Prostate gland (tissue), 2 donors: ENCODE measurements around the gene THRB. TPM values are rescaled to one million over a fixed set of nuclear protein-coding genes. Genes with fewer than 3 reads are reported as not detected.

Experiments used
- DNase-seq: peaks from one replicate; pipeline ENCODE4 v3.0.0-alpha.2; 2019; ENCODE audit warnings: low spot score
- H3K27ac ChIP-seq, 2 donors: fragments of 200-600 bp; sonication (generic); 2 replicates each; pipeline ENCODE4 v1.5.1; 2017 to 2019
- H3K27me3 ChIP-seq: fragments of 200-600 bp; sonication (generic); replicated peaks from 2 replicates; pipeline ENCODE4 v1.5.1; 2019; ENCODE audit not compliant: insufficient read depth
- H3K36me3 ChIP-seq, 2 donors: fragments of 200-600 bp; sonication (generic); 1 replicate in 1 of 2; 2 replicates in 1 of 2; pipeline versions ENCODE4 v1.5.1 to v1.8.1; 2017 to 2019
- H3K4me1 ChIP-seq: fragments of 200-600 bp; sonication (generic); replicated peaks from 2 replicates; pipeline ENCODE4 v1.5.1; 2019
- H3K4me3 ChIP-seq, 2 donors: fragments of 200-600 bp; sonication (generic); 2 replicates each; pipeline ENCODE4 v1.5.1; 2017 to 2019
- H3K9me3 ChIP-seq: fragments of 200-600 bp; sonication (generic); 2 replicates; pipeline ENCODE4 v1.5.1; 2017
- POLR2A ChIP-seq: fragments of 450-650 bp; IDR thresholded peaks from one replicate; pipeline ENCODE4 v1.6.1; 2016; ENCODE audit warnings: antibody characterized with exemption, mild to moderate bottlenecking
- POLR2AphosphoS5 ChIP-seq: sonication (generic); formaldehyde crosslinking; IDR thresholded peaks from one replicate; pipeline ENCODE4 v1.6.1; 2017; ENCODE audit warnings: antibody characterized with exemption
- WGBS: methylation state at CpG from one replicate; pipeline ENCODE4 v1.1.5; 2018; 5-methylcytosine and 5-hydroxymethylcytosine counted together
- intact Hi-C: fragments of 100-400 bp; cut with DNase I; formaldehyde crosslinking; loops from one replicate; pipeline ENCODE4 v1.14.2; 2022
- total RNA-seq, 2 donors: library from RNA; depleted of rRNA; stranded (reverse); fragments of >200 nt; gene quantifications; one replicate each; pipeline ENCODE4 v1.1.0, GENCODE V29; 2016
- TF ChIP-seq, protein P1 (sequence below), 4 experiments: fragments of 200-600 bp in 2 of 4; fragments of 450-650 bp in 2 of 4; sonication (generic) in 2 of 4; IDR thresholded peaks; 1 replicate in 3 of 4; 2 replicates in 1 of 4; pipeline ENCODE4 v1.5.1; 2016 to 2019; ENCODE audit warnings: antibody characterized with exemption in 4 of 4, mild to moderate bottlenecking in 2 of 4, moderate library complexity in 2 of 4

Gene THRB
- total RNA-seq, 2 donors from 2014 or later: 13.0 to 39.6 TPM

- 7% methylated on average over 41 of the region's 63 CpGs for WGBS
- peak overlapping the region; percentile 59 to 70 for H3K4me3 ChIP-seq
- H3K27me3 ChIP-seq: no peaks in the 10 kb centered on the region
- peak; percentile 56 for DNase-seq
- no peaks in the 10 kb centered on the region for H3K9me3 ChIP-seq
- TF ChIP-seq, protein P1, sequence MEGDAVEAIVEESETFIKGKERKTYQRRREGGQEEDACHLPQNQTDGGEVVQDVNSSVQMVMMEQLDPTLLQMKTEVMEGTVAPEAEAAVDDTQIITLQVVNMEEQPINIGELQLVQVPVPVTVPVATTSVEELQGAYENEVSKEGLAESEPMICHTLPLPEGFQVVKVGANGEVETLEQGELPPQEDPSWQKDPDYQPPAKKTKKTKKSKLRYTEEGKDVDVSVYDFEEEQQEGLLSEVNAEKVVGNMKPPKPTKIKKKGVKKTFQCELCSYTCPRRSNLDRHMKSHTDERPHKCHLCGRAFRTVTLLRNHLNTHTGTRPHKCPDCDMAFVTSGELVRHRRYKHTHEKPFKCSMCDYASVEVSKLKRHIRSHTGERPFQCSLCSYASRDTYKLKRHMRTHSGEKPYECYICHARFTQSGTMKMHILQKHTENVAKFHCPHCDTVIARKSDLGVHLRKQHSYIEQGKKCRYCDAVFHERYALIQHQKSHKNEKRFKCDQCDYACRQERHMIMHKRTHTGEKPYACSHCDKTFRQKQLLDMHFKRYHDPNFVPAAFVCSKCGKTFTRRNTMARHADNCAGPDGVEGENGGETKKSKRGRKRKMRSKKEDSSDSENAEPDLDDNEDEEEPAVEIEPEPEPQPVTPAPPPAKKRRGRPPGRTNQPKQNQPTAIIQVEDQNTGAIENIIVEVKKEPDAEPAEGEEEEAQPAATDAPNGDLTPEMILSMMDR (IDR thresholded peaks at IDR 0.05): no peak
- TF ChIP-seq POLR2AphosphoS5: peak; percentile 27
- no peaks in the 10 kb centered on the region for H3K36me3 ChIP-seq
- no peaks in the 10 kb centered on the region for H3K4me1 ChIP-seq
- peak overlapping the region; percentile 93 to 96 for H3K27ac ChIP-seq
- intact Hi-C loops: loop anchor here (5.0 to 10.0 kb wide), 3 partner anchors 131 to 498 kb away; no protein-coding TSS in a partner anchor
Observed at GRCh38 chr3:24495326-24495994, 810 bp upstream of the THRB start.

GRCh38 chr3:24493746-24494617, 668 bp downstream of the THRB start:
- H3K27ac ChIP-seq: peak overlapping the region; percentile 93 to 96
- no peaks in the 10 kb centered on the region for H3K36me3 ChIP-seq
- H3K4me1 ChIP-seq: no peaks in the 10 kb centered on the region
- TF ChIP-seq POLR2A: no peak
- peak; percentile 24 for TF ChIP-seq POLR2AphosphoS5
- TF ChIP-seq, protein P1 (IDR thresholded peaks at IDR 0.05): peak in 1 of 4 experiments; percentile 17
- H3K4me3 ChIP-seq: peak overlapping the region; percentile 59 to 70
- no peaks in the 10 kb centered on the region for H3K9me3 ChIP-seq
- 3% methylated on average over 50 of the region's 50 CpGs for WGBS
- H3K27me3 ChIP-seq: no peaks in the 10 kb centered on the region
- intact Hi-C loops: loop anchor here (10.0 kb wide), 2 partner anchors 129 to 229 kb away; no protein-coding TSS in a partner anchor
- DNase-seq: peak; percentile 72

DNA sequence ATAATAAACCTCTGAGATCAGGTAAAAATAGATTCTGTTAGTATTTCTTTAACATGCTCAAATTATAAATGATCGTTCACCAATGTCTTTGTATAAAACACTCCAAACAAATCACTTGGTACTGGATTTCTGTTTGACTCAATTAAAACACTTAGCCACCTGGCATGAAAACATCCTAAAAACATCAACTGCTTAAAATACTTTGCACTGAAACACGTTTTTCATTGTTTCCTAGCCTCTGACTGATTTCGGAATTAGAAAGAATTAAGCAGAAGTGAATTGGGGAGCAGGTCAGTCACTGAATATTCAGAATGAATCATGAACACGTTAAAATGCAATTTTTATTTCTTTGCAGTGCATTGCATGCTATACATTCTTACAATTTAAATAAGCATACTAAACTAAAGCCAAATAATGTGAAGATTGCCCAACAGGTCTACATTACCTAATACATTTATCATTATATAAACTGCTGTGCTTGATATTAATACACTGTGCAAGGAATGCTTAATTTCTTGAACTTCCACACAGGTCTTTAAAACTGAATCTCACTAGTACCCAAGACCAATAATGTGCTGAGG, 1.6 kb downstream of the THRB start:
- DNase-seq: no peak
- intact Hi-C loops: loop anchor here (10.0 kb wide), 2 partner anchors 128 to 228 kb away; no protein-coding TSS in a partner anchor
- 22% methylated on average over 4 of the region's 4 CpGs for WGBS
- TF ChIP-seq, protein P1 (IDR thresholded peaks at IDR 0.05): no peak
- TF ChIP-seq POLR2AphosphoS5 (no peak), POLR2A (no peak)
- peak overlapping the region in 1 of 2 donors; percentile 59 for H3K4me3 ChIP-seq
- no peaks in the 10 kb centered on the region for H3K4me1 ChIP-seq
- no peaks in the 10 kb centered on the region for H3K9me3 ChIP-seq
- no peak overlapping the region for H3K27ac ChIP-seq
- H3K27me3 ChIP-seq: no peaks in the 10 kb centered on the region
- no peaks in the 10 kb centered on the region for H3K36me3 ChIP-seq

DNA sequence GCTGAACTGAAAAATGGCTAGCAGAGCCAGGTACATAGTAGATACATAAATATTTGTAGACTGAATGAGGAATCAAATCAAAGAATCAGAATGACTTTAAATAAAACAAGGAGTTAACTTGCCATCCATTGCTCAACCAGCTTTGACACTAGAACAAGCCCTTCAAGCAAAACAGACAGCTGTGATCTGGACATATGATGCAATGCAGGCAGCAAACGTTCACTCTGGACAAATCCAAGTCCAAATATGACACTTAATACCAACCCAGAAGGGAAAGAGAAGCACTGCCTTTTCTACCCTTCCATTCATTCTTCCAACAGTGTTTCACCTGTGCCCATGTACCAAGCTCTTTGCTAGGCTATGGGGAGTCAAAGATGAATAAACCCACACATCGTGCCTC, 4.5 kb downstream of the THRB start:
- Histone ChIP-seq H3K36me3 (no peaks in the 10 kb centered on the region), H3K4me3 (no peak overlapping the region), H3K9me3 (no peaks in the 10 kb centered on the region), H3K4me1 (no peaks in the 10 kb centered on the region), H3K27ac (no peak overlapping the region), H3K27me3 (no peaks in the 10 kb centered on the region)
- DNase-seq: no peak
- 57% methylated on average over 2 of the region's 2 CpGs for WGBS
- TF ChIP-seq POLR2AphosphoS5 (no peak), POLR2A (no peak)
- TF ChIP-seq, protein P1 (IDR thresholded peaks at IDR 0.05): no peak
- intact Hi-C loops: loop anchor here (10.0 kb wide), 2 partner anchors 125 to 225 kb away; no protein-coding TSS in a partner anchor
